CD4-positive, CD25-positive, alpha-beta regulatory T cell (primary cell): ENCODE data around the gene ATP2B2. TPM values are rescaled to one million over a fixed set of nuclear protein-coding genes. Genes with fewer than 3 reads are reported as not detected.

ENCODE experiments used
- ATAC-seq, 2 donors: fragments of 150-1000 bp; cut with Tn5 transposase; one replicate each; pipeline ENCODE4 v1.10.0; 2021; ENCODE audit warnings: low read depth in 2 of 2, moderate number of reproducible peaks in 2 of 2, moderate library complexity in 1 of 2
- DNase-seq, 3 donors: peaks; one replicate each; pipeline versions ENCODE4 v3.0.0 to v3.0.0-alpha.2; 2012 to 2022; ENCODE audit warnings: mixed read lengths in 1 of 3
- H3K27ac ChIP-seq: one replicate; pipeline ENCODE4 v1.7.0; 2013; ENCODE audit warnings: mild to moderate bottlenecking, low read length; ENCODE audit not compliant: insufficient read depth, poor library complexity, severe bottlenecking
- H3K27me3 ChIP-seq: one replicate; pipeline ENCODE4 v1.7.0; 2013; ENCODE audit warnings: low read length; ENCODE audit not compliant: control insufficient read depth, insufficient read depth
- H3K36me3 ChIP-seq: one replicate; pipeline ENCODE4 v1.7.0; 2013; ENCODE audit warnings: mild to moderate bottlenecking, low read length, moderate library complexity; ENCODE audit not compliant: control insufficient read depth, insufficient read depth
- H3K4me1 ChIP-seq: 2 replicates; pipeline ENCODE4 v1.7.0; 2013; ENCODE audit warnings: mild to moderate bottlenecking, low read length; ENCODE audit not compliant: insufficient read depth, control insufficient read depth, poor library complexity, severe bottlenecking
- H3K4me3 ChIP-seq: one replicate; pipeline ENCODE4 v1.7.0; 2013; ENCODE audit warnings: low read depth, mild to moderate bottlenecking, low read length, moderate library complexity
- H3K9me3 ChIP-seq, 2 experiments: 1 replicate in 1 of 2; 2 replicates in 1 of 2; pipeline ENCODE4 v1.7.0; 2013; ENCODE audit warnings: low read length in 2 of 2, mild to moderate bottlenecking in 1 of 2, moderate library complexity in 1 of 2; ENCODE audit not compliant: control insufficient read depth in 2 of 2
- H3K27ac Mint-ChIP-seq, 3 donors: one replicate each; pipeline ENCODE4 v1.8.0; 2020 to 2022; ENCODE audit warnings: mild to moderate bottlenecking in 3 of 3, mixed read lengths in 3 of 3, moderate library complexity in 2 of 3
- H3K27me3 Mint-ChIP-seq: one replicate; pipeline ENCODE4 v1.8.0; 2022; ENCODE audit warnings: mild to moderate bottlenecking, mixed read lengths
- H3K36me3 Mint-ChIP-seq: one replicate; pipeline ENCODE4 v1.8.0; 2020; ENCODE audit warnings: mixed read lengths
- H3K4me1 Mint-ChIP-seq, 4 donors: one replicate each; pipeline ENCODE4 v1.8.0; 2020 to 2022; ENCODE audit warnings: mixed read lengths in 4 of 4, mild to moderate bottlenecking in 1 of 4
- H3K4me3 Mint-ChIP-seq, 4 donors: one replicate each; pipeline ENCODE4 v1.8.0; 2020 to 2022; ENCODE audit warnings: mild to moderate bottlenecking in 4 of 4, mixed read lengths in 4 of 4, moderate library complexity in 3 of 4
- H3K9me3 Mint-ChIP-seq, 7 donors: one replicate each; pipeline ENCODE4 v1.8.0; 2020 to 2022; ENCODE audit warnings: mixed read lengths in 7 of 7, mild to moderate bottlenecking in 3 of 7, moderate library complexity in 2 of 7
- polyA plus RNA-seq, 4 donors: library from polyadenylated mRNA; unstranded; fragments of 300-500 nt; fragmentation: Illumina TruSeq; gene quantifications; one replicate each; pipeline ENCODE4 v1.2.3, GENCODE V29; 2021
- total RNA-seq: library from RNA; stranded (reverse); gene quantifications from one replicate; pipeline ENCODE4 v1.2.3, GENCODE V29; 2022

ATP2B2 gene
- total and polyA plus RNA-seq, 5 donors from 2014 or later, result 0.13 TPM; not detected in 4

GRCh38 chr3:10437272-10437994 is 68.0 kb downstream of the ATP2B2 start:
- peak overlapping the region; percentile 77 to 95 (median 92) for H3K27ac Mint-ChIP-seq
- H3K4me1 Mint-ChIP-seq, result peaks cover 0 to 40% (median 22%) of the 10 kb centered on the region in 4 donors
- H3K36me3 Mint-ChIP-seq, result no peaks in the 10 kb centered on the region
- DNase-seq (peak; percentile 21 to 92 (median 69)), ATAC-seq (peak; percentile 96 to 99)
- H3K4me1 ChIP-seq, result peaks cover 23% of the 10 kb centered on the region
- peak overlapping the region; percentile 70 for H3K27ac ChIP-seq
- no peaks in the 10 kb centered on the region for H3K27me3 ChIP-seq
- H3K36me3 ChIP-seq, result no peaks in the 10 kb centered on the region
- no peaks in the 10 kb centered on the region for H3K27me3 Mint-ChIP-seq
- H3K9me3 Mint-ChIP-seq, result no peaks in the 10 kb centered on the region
- peak overlapping the region; percentile 47 for H3K4me3 ChIP-seq
- no peaks in the 10 kb centered on the region for H3K9me3 ChIP-seq
- peak overlapping the region in 3 of 4 donors; percentile 20 to 69 (median 38) for H3K4me3 Mint-ChIP-seq

GRCh38 chr3:10435850-10436249 is 69.5 kb downstream of the ATP2B2 start:
- no peak for ATAC-seq
- Histone ChIP-seq H3K27me3 (no peaks in the 10 kb centered on the region), H3K4me3 (no peak overlapping the region), H3K36me3 (no peaks in the 10 kb centered on the region), H3K4me1 (peaks cover 23% of the 10 kb centered on the region), H3K9me3 (no peaks in the 10 kb centered on the region), H3K27ac (no peak overlapping the region)
- peak overlapping the region in 1 of 3 donors; percentile 92 for H3K27ac Mint-ChIP-seq
- H3K9me3 Mint-ChIP-seq, result no peaks in the 10 kb centered on the region
- H3K4me3 Mint-ChIP-seq, result no peak overlapping the region
- H3K36me3 Mint-ChIP-seq, result no peaks in the 10 kb centered on the region
- no peak for DNase-seq
- H3K27me3 Mint-ChIP-seq, result no peaks in the 10 kb centered on the region
- H3K4me1 Mint-ChIP-seq, result peaks cover 0 to 38% (median 22%) of the 10 kb centered on the region in 4 donors

GRCh38 chr3:10434938-10435336 is 70.4 kb downstream of the ATP2B2 start:
- Mint-ChIP-seq H3K27me3 (no peaks in the 10 kb centered on the region), H3K36me3 (no peaks in the 10 kb centered on the region), H3K27ac (no peak overlapping the region), H3K4me3 (no peak overlapping the region), H3K4me1 (peaks cover 0 to 31% (median 19%) of the 10 kb centered on the region in 4 donors), H3K9me3 (no peaks in the 10 kb centered on the region)
- H3K4me1 ChIP-seq, result peaks cover 23% of the 10 kb centered on the region
- ATAC-seq (no peak), DNase-seq (no peak)
- H3K27me3 ChIP-seq, result no peaks in the 10 kb centered on the region
- no peak overlapping the region for H3K4me3 ChIP-seq
- H3K36me3 ChIP-seq, result no peaks in the 10 kb centered on the region
- no peak overlapping the region for H3K27ac ChIP-seq
- H3K9me3 ChIP-seq, result no peaks in the 10 kb centered on the region

GRCh38 chr3:10434144-10434937 is 71.0 kb downstream of the ATP2B2 start:
- Histone ChIP-seq H3K36me3 (no peaks in the 10 kb centered on the region), H3K4me1 (peaks cover 23% of the 10 kb centered on the region), H3K9me3 (no peaks in the 10 kb centered on the region), H3K27ac (no peak overlapping the region), H3K4me3 (no peak overlapping the region), H3K27me3 (no peaks in the 10 kb centered on the region)
- H3K36me3 Mint-ChIP-seq, result no peaks in the 10 kb centered on the region
- peaks cover 0 to 31% (median 19%) of the 10 kb centered on the region in 4 donors for H3K4me1 Mint-ChIP-seq
- no peak for DNase-seq
- H3K27ac Mint-ChIP-seq, result peak overlapping the region; percentile 3 to 78 (median 68)
- no peaks in the 10 kb centered on the region for H3K27me3 Mint-ChIP-seq
- no peak overlapping the region for H3K4me3 Mint-ChIP-seq
- ATAC-seq, result no peak
- H3K9me3 Mint-ChIP-seq, result no peaks in the 10 kb centered on the region

GRCh38 chr3:10432931-10433330 is 72.5 kb downstream of the ATP2B2 start:
- no peak for ATAC-seq
- Histone ChIP-seq H3K9me3 (no peaks in the 10 kb centered on the region), H3K36me3 (no peaks in the 10 kb centered on the region), H3K4me1 (peaks cover 19% of the 10 kb centered on the region), H3K27me3 (no peaks in the 10 kb centered on the region), H3K4me3 (no peak overlapping the region), H3K27ac (no peak overlapping the region)
- H3K27ac Mint-ChIP-seq, result no peak overlapping the region
- no peaks in the 10 kb centered on the region for H3K36me3 Mint-ChIP-seq
- H3K4me3 Mint-ChIP-seq, result no peak overlapping the region
- DNase-seq, result no peak
- peaks cover 0 to 26% (median 18%) of the 10 kb centered on the region in 4 donors for H3K4me1 Mint-ChIP-seq
- no peaks in the 10 kb centered on the region for H3K27me3 Mint-ChIP-seq
- no peaks in the 10 kb centered on the region for H3K9me3 Mint-ChIP-seq

- peaks cover 0 to 20% (median 12%) of the 10 kb centered on the region in 4 donors for H3K4me1 Mint-ChIP-seq
- H3K27me3 Mint-ChIP-seq, result no peaks in the 10 kb centered on the region
- Histone ChIP-seq H3K36me3 (no peaks in the 10 kb centered on the region), H3K4me1 (peaks cover 13% of the 10 kb centered on the region), H3K27me3 (no peaks in the 10 kb centered on the region), H3K27ac (no peak overlapping the region), H3K9me3 (no peaks in the 10 kb centered on the region), H3K4me3 (no peak overlapping the region)
- H3K9me3 Mint-ChIP-seq, result no peaks in the 10 kb centered on the region
- no peaks in the 10 kb centered on the region for H3K36me3 Mint-ChIP-seq
- H3K4me3 Mint-ChIP-seq, result no peak overlapping the region
- DNase-seq (no peak), ATAC-seq (no peak)
- peak overlapping the region in 2 of 3 donors; percentile 28 to 80 for H3K27ac Mint-ChIP-seq
Observed at GRCh38 chr3:10432156-10432845, 73.1 kb downstream of the ATP2B2 start.

- Mint-ChIP-seq H3K36me3 (no peaks in the 10 kb centered on the region), H3K27ac (no peak overlapping the region), H3K9me3 (no peaks in the 10 kb centered on the region), H3K27me3 (no peaks in the 10 kb centered on the region), H3K4me1 (peaks cover 0 to 8% (median 5%) of the 10 kb centered on the region in 4 donors), H3K4me3 (no peak overlapping the region)
- Histone ChIP-seq H3K4me3 (no peak overlapping the region), H3K9me3 (no peaks in the 10 kb centered on the region), H3K27ac (no peak overlapping the region), H3K4me1 (no peaks in the 10 kb centered on the region), H3K27me3 (no peaks in the 10 kb centered on the region), H3K36me3 (no peaks in the 10 kb centered on the region)
- ATAC-seq, result no peak
- DNase-seq, result no peak
Observed at GRCh38 chr3:10430805-10431204, 74.6 kb downstream of the ATP2B2 start.
